GM21717 (cell line): Measurements from ENCODE around the gene STAB2.

Source experiments
- ATAC-seq: cut with Tn5 transposase; IDR thresholded peaks from one replicate; pipeline ENCODE4 v1.9.1; 2021; ENCODE audit warnings: mild to moderate bottlenecking, moderate library complexity; ENCODE audit not compliant: unreplicated experiment

The STAB2 gene

GRCh38 chr12:103586791-103587370 lies at the start of gene STAB2:
Gene STAB2 (plus strand): TSS chr12:103587273. CDS start chr12:103587477, 204 bp downstream.
- no peak for ATAC-seq

GRCh38 chr12:103538397-103538796 lies 48.7 kb upstream of the STAB2 start:
- ATAC-seq: no peak

- ATAC-seq: no peak
Measured at GRCh38 chr12:103540319-103540718, 46.8 kb upstream of the STAB2 start.

GRCh38 chr12:103542078-103542477 lies 45.0 kb upstream of the STAB2 start:
- no peak for ATAC-seq

GRCh38 chr12:103546959-103547358 lies 40.1 kb upstream of the STAB2 start:
- no peak for ATAC-seq

GRCh38 chr12:103547376-103547775 lies 39.7 kb upstream of the STAB2 start:
- ATAC-seq: no peak

- ATAC-seq: no peak
Measured at GRCh38 chr12:103547929-103548328, 39.1 kb upstream of the STAB2 start.

- ATAC-seq: peak; percentile 76
Measured at GRCh38 chr12:103548622-103549601, 38.2 kb upstream of the STAB2 start.

GRCh38 chr12:103556890-103557627 lies 30.0 kb upstream of the STAB2 start:
- no peak for ATAC-seq

GRCh38 chr12:103557628-103558010 lies 29.5 kb upstream of the STAB2 start:
- no peak for ATAC-seq

- ATAC-seq: no peak
Measured at GRCh38 chr12:103558879-103559278, 28.2 kb upstream of the STAB2 start.

- ATAC-seq: no peak
Measured at GRCh38 chr12:103560604-103561101, 26.4 kb upstream of the STAB2 start.

- ATAC-seq: no peak
Measured at GRCh38 chr12:103561174-103561573, 25.9 kb upstream of the STAB2 start.

- ATAC-seq: no peak
Measured at GRCh38 chr12:103566398-103566797, 20.7 kb upstream of the STAB2 start.

GRCh38 chr12:103569278-103569677 lies 17.8 kb upstream of the STAB2 start:
- no peak for ATAC-seq

- ATAC-seq: no peak
Measured at GRCh38 chr12:103571286-103571685, 15.8 kb upstream of the STAB2 start.

GRCh38 chr12:103572312-103573045 lies 14.6 kb upstream of the STAB2 start:
- no peak for ATAC-seq

GRCh38 chr12:103573185-103573584 lies 13.9 kb upstream of the STAB2 start:
- no peak for ATAC-seq

GRCh38 chr12:103578926-103579325 lies 8.1 kb upstream of the STAB2 start:
- ATAC-seq: no peak

- ATAC-seq: no peak
Measured at GRCh38 chr12:103580026-103580425, 7.0 kb upstream of the STAB2 start.

- ATAC-seq: no peak
Measured at GRCh38 chr12:103583008-103583407, 4.1 kb upstream of the STAB2 start.
